AG04450 (cell line): ENCODE measurements around the gene MUC2. TPM values are rescaled to one million over a fixed set of nuclear protein-coding genes. Genes with fewer than 3 reads are reported as not detected.

Experiments used
- CTCF ChIA-PET: fragments of 300-600, 350-600 bp; formaldehyde crosslinking; extraction: SDS; loops from one replicate; lab custom pipeline; 2022; ENCODE audit warnings: antibody characterized with exemption, inconsistent platforms; lab: Charles Lee
- POLR2A ChIA-PET: fragments of 350-600 bp; formaldehyde crosslinking; extraction: SDS; loops from one replicate; lab custom pipeline; 2021; ENCODE audit warnings: antibody characterized with exemption, inconsistent platforms; lab: Yijun Ruan, JAX
- DNase-seq: peaks from one replicate; pipeline ENCODE4 v3.0.0-alpha.2; 2011; ENCODE audit warnings: low read depth, low spot score
- H3K27ac ChIP-seq: one replicate; pipeline ENCODE4 v1.5.1; 2012; ENCODE audit warnings: low read depth, low read length, control low read depth
- H3K27me3 ChIP-seq: one replicate; pipeline ENCODE4 v1.6.0; 2012; ENCODE audit warnings: low read length; ENCODE audit not compliant: control insufficient read depth, insufficient read depth
- H3K4me3 ChIP-seq: 2 replicates; pipeline ENCODE4 v1.5.1; 2011; ENCODE audit warnings: mild to moderate bottlenecking, low read depth, low read length, control low read depth
- H3K9me3 ChIP-seq: 2 replicates; pipeline ENCODE4 v1.5.1; 2012; ENCODE audit warnings: low read length; ENCODE audit not compliant: control insufficient read depth, insufficient read depth
- polyA plus RNA-seq: library from polyadenylated mRNA; depleted of rRNA; stranded (reverse); fragments of >200 nt; gene quantifications from 2 replicates; pipeline ENCODE4 v1.2.3, GENCODE V29; 2011
- TF ChIP-seq, protein P1 (sequence below): IDR thresholded peaks from 2 replicates; pipeline ENCODE4 v1.5.1; 2011; ENCODE audit warnings: low read depth, low read length, control low read depth, inconsistent platforms

The MUC2 gene
- polyA plus RNA-seq, 1 experiment: not detected

GRCh38 chr11:1054143-1055108 lies 20.2 kb upstream of the MUC2 start:
- no peak for DNase-seq
- peaks cover 21% of the 10 kb centered on the region for H3K27me3 ChIP-seq
- H3K27ac ChIP-seq: no peak overlapping the region
- POLR2A ChIA-PET: no interaction called here
- H3K9me3 ChIP-seq: no peaks in the 10 kb centered on the region; the same call in 1 of the 2 replicates
- TF ChIP-seq, protein P1, sequence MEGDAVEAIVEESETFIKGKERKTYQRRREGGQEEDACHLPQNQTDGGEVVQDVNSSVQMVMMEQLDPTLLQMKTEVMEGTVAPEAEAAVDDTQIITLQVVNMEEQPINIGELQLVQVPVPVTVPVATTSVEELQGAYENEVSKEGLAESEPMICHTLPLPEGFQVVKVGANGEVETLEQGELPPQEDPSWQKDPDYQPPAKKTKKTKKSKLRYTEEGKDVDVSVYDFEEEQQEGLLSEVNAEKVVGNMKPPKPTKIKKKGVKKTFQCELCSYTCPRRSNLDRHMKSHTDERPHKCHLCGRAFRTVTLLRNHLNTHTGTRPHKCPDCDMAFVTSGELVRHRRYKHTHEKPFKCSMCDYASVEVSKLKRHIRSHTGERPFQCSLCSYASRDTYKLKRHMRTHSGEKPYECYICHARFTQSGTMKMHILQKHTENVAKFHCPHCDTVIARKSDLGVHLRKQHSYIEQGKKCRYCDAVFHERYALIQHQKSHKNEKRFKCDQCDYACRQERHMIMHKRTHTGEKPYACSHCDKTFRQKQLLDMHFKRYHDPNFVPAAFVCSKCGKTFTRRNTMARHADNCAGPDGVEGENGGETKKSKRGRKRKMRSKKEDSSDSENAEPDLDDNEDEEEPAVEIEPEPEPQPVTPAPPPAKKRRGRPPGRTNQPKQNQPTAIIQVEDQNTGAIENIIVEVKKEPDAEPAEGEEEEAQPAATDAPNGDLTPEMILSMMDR: no peak
- CTCF ChIA-PET: no interaction called here
- no peak overlapping the region for H3K4me3 ChIP-seq

- H3K27ac ChIP-seq: no peak overlapping the region
- ChIA-PET CTCF (no interaction called here), POLR2A (no interaction called here)
- TF ChIP-seq, protein P1: no peak
- no peak overlapping the region for H3K4me3 ChIP-seq
- H3K9me3 ChIP-seq: no peaks in the 10 kb centered on the region; the same call in 1 of the 2 replicates
- DNase-seq: no peak
- H3K27me3 ChIP-seq: peaks cover 16% of the 10 kb centered on the region
Measured at GRCh38 chr11:1055109-1055703, 19.5 kb upstream of the MUC2 start.

DNA sequence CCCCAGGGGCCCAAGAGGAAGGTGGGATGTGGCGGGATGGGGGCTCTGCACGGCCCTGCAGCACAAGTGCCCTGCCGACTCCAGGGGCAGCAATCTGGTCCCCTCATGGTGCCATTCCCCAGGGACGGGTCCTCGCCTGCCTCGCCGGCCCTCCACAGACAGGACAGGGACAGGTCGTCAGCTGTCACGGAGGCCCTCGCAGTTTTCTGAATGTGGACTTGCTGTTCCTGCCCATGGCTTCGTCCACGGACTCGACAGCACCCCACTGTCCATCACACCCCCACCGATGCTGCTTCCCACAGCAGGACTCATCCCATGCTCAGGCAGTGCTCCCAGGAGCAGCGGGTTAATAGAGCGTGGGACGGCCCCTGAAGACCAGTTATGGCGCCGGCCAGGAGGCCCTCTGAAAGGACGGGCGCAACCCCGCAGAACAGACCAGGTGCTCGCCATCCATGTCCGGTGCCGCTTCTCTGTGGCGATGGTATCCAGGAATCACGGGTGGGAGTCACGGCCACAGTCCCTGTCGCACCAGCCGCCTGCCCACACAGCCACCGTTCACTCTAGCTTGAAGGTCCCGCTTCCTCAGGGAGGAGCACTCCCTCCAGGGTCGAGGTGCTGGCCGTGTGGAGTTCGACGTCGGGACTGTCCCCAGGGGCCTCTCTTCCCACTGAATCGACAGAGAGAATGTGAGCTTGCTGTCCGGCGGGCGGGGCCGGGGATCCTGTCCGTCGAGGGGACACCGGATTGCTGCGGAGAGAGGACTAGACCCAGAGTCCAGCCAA lies 18.5 kb upstream of the MUC2 start:
- TF ChIP-seq, protein P1: no peak
- Histone ChIP-seq H3K9me3 (no peaks in the 10 kb centered on the region; the same call in 1 of the 2 replicates), H3K27ac (no peak overlapping the region), H3K4me3 (no peak overlapping the region), H3K27me3 (peaks cover 16% of the 10 kb centered on the region)
- POLR2A ChIA-PET: no interaction called here
- CTCF ChIA-PET: no interaction called here
- DNase-seq: no peak

DNA sequence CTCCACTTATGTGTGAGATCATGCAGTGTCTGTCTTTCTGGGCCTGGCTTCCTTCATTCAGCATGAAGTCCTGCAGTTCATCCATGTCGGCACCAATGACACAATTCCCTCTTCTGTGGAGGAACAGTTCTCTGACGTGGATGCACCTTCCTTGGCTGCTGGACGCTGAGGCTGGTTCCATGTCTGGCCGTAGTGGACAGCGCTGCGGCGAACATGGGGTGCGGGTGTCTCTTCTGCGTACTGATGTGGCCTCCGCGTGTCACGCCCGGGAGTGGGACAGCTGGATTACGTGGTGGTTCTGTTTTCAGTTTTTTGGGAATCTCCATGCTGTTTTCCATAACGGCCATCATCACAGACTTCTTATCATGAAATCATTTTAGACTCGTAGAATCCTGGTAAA lies 16.9 kb upstream of the MUC2 start:
- CTCF ChIA-PET: no interaction called here

More for the DNA sequence above, 16.9 kb upstream of the MUC2 start:
- Histone ChIP-seq H3K9me3 (peaks cover 6% of the 10 kb centered on the region), H3K27ac (no peak overlapping the region), H3K4me3 (no peak overlapping the region), H3K27me3 (peaks cover 16% of the 10 kb centered on the region)
- TF ChIP-seq, protein P1: no peak
- no peak for DNase-seq
- POLR2A ChIA-PET: no interaction called here
